CD14-positive monocyte (primary cell): ENCODE results near the gene ERBB4. TPM values are rescaled to one million over a fixed set of nuclear protein-coding genes. Genes with fewer than 3 reads are reported as not detected.

Source experiments
- DNase-seq, 3 donors: peaks; one replicate each; pipeline ENCODE4 v3.0.0-alpha.2; 2011 to 2022
- H2AFZ ChIP-seq: 2 replicates; pipeline ENCODE4 v1.6.0; 2012; ENCODE audit warnings: mild to moderate bottlenecking, low read depth, low read length, inconsistent platforms; ENCODE audit not compliant: insufficient read depth, poor library complexity, severe bottlenecking
- H3K27ac ChIP-seq, 2 donors: 1 replicate in 1 of 2; 2 replicates in 1 of 2; pipeline ENCODE4 v1.5.1; 2012 to 2013; ENCODE audit warnings: low read length in 2 of 2, control low read depth in 1 of 2, inconsistent platforms in 1 of 2, low read depth in 1 of 2, mild to moderate bottlenecking in 1 of 2
- H3K27me3 ChIP-seq, 2 donors: one replicate each; pipeline versions ENCODE4 v1.6.0 to v1.6.1; 2011 to 2013; ENCODE audit warnings: low read length in 2 of 2; ENCODE audit not compliant: control insufficient read depth in 2 of 2, insufficient read depth in 2 of 2
- H3K36me3 ChIP-seq, 2 donors: replicated peaks in 1 of 2; 1 replicate in 1 of 2; 2 replicates in 1 of 2; pipeline versions ENCODE4 v1.5.1 to v1.6.1; 2012 to 2013; ENCODE audit warnings: low read length in 2 of 2, control low read depth in 1 of 2, inconsistent platforms in 1 of 2, mild to moderate bottlenecking in 1 of 2; ENCODE audit not compliant: insufficient read depth in 2 of 2, control insufficient read depth in 1 of 2
- H3K4me1 ChIP-seq, 2 donors: 1 replicate in 1 of 2; 2 replicates in 1 of 2; pipeline versions ENCODE4 v1.5.1 to v1.6.1; 2012 to 2013; ENCODE audit warnings: low read length in 2 of 2, control low read depth in 1 of 2, inconsistent platforms in 1 of 2, mild to moderate bottlenecking in 1 of 2, moderate library complexity in 1 of 2; ENCODE audit not compliant: insufficient read depth in 2 of 2, control insufficient read depth in 1 of 2
- H3K4me2 ChIP-seq: replicated peaks from 2 replicates; pipeline ENCODE3; 2012; ENCODE audit warnings: low read length, moderate library complexity, mild to moderate bottlenecking; ENCODE audit not compliant: poor library complexity, severe bottlenecking; ENCODE audit errors: extremely low read depth
- H3K4me3 ChIP-seq, 3 experiments: fragments of 200-600 bp in 1 of 3; sonication (generic) in 1 of 3; replicated peaks in 1 of 3; 1 replicate in 2 of 3; 2 replicates in 1 of 3; pipeline ENCODE4 v1.5.1; 2011 to 2013; ENCODE audit warnings: low read length in 3 of 3, mild to moderate bottlenecking in 3 of 3, control low read depth in 2 of 3, low read depth in 2 of 3, inconsistent platforms in 1 of 3, moderate library complexity in 1 of 3
- H3K79me2 ChIP-seq: 2 replicates; pipeline ENCODE4 v1.6.0; 2012; ENCODE audit warnings: mild to moderate bottlenecking, control low read depth, inconsistent platforms, low read length, moderate library complexity; ENCODE audit not compliant: insufficient read depth
- H3K9ac ChIP-seq: 2 replicates; pipeline ENCODE4 v1.6.0; 2017; ENCODE audit warnings: low read length, mild to moderate bottlenecking; ENCODE audit not compliant: insufficient read depth, poor library complexity, severe bottlenecking
- H3K9me3 ChIP-seq, 2 donors: replicated peaks in 1 of 2; 1 replicate in 1 of 2; 2 replicates in 1 of 2; pipeline versions ENCODE4 v1.5.1 to v1.6.1; 2012 to 2013; ENCODE audit warnings: low read length in 2 of 2, control low read depth in 1 of 2; ENCODE audit not compliant: control insufficient read depth in 1 of 2, insufficient read depth in 1 of 2
- H4K20me1 ChIP-seq: 2 replicates; pipeline ENCODE4 v1.6.0; 2012; ENCODE audit warnings: mild to moderate bottlenecking, low read length, control low read depth, moderate library complexity; ENCODE audit not compliant: insufficient read depth
- H3K27ac Mint-ChIP-seq, 7 donors: one replicate each; pipeline ENCODE4 v1.8.0; 2020; ENCODE audit warnings: mild to moderate bottlenecking in 7 of 7, mixed read lengths in 7 of 7, moderate library complexity in 6 of 7, inconsistent platforms in 2 of 7
- H3K27me3 Mint-ChIP-seq, 3 donors: one replicate each; pipeline ENCODE4 v1.8.0; 2021 to 2022; ENCODE audit warnings: low read depth in 3 of 3, mild to moderate bottlenecking in 3 of 3, mixed read lengths in 3 of 3, moderate library complexity in 3 of 3, inconsistent platforms in 1 of 3
- H3K36me3 Mint-ChIP-seq, 2 donors: one replicate each; pipeline ENCODE4 v1.8.0; 2020; ENCODE audit warnings: mixed read lengths in 2 of 2, inconsistent platforms in 1 of 2, mild to moderate bottlenecking in 1 of 2
- H3K4me1 Mint-ChIP-seq: one replicate; pipeline ENCODE4 v1.8.0; 2020; ENCODE audit warnings: mild to moderate bottlenecking, mixed read lengths
- H3K4me3 Mint-ChIP-seq, 2 donors: one replicate each; pipeline ENCODE4 v1.8.0; 2020; ENCODE audit warnings: mild to moderate bottlenecking in 2 of 2, mixed read lengths in 2 of 2, moderate library complexity in 1 of 2
- H3K9me3 Mint-ChIP-seq, 7 donors: one replicate each; pipeline ENCODE4 v1.8.0; 2020 to 2022; ENCODE audit warnings: mixed read lengths in 7 of 7, mild to moderate bottlenecking in 6 of 7, moderate library complexity in 6 of 7, inconsistent platforms in 2 of 7
- CTCF ChIP-seq: fragments of 200-600 bp; IDR thresholded peaks from one replicate; pipeline ENCODE4 v1.8.0; 2022; ENCODE audit warnings: antibody characterized with exemption, mild to moderate bottlenecking
- WGBS: methylation state at CpG from one replicate; pipeline ENCODE4 v1.1.5; 2013; ENCODE audit warnings: missing lambda C conversion rate; ENCODE audit not compliant: insufficient coverage; 5-methylcytosine and 5-hydroxymethylcytosine counted together
- intact Hi-C, 2 donors: fragments of 100-400 bp; cut with micrococcal nuclease; formaldehyde crosslinking; loops; one replicate each; pipeline versions ENCODE4 v1.15.0 to v1.15.1; 2023
- polyA plus RNA-seq, 3 donors: library from polyadenylated mRNA; depleted of rRNA in 1 of 3; unstranded in 2 of 3; stranded (reverse) in 1 of 3; fragments of 300-500 nt in 2 of 3; fragments of >200 nt in 1 of 3; fragmentation: Illumina TruSeq in 2 of 3; gene quantifications; 1 replicate in 2 of 3; 2 replicates in 1 of 3; pipeline ENCODE4 v1.2.3, GENCODE V29; 2012 to 2021

Gene ERBB4
- polyA plus RNA-seq, 3 donors: not detected

- Mint-ChIP-seq H3K4me3 (no peak overlapping the region), H3K9me3 (no peaks in the 10 kb centered on the region), H3K36me3 (no peaks in the 10 kb centered on the region), H3K4me1 (no peaks in the 10 kb centered on the region), H3K27me3 (no peaks in the 10 kb centered on the region), H3K27ac (no peak overlapping the region)
- Histone ChIP-seq H3K4me2 (no peak overlapping the region), H3K79me2 (no peaks in the 10 kb centered on the region), H3K4me3 (no peak overlapping the region), H3K27ac (no peak overlapping the region), H3K27me3 (no peaks in the 10 kb centered on the region), H3K36me3 (no peaks in the 10 kb centered on the region), H2AFZ (no peak overlapping the region), H3K9ac (no peak overlapping the region), H3K4me1 (no peaks in the 10 kb centered on the region), H4K20me1 (no peaks in the 10 kb centered on the region), H3K9me3 (no peaks in the 10 kb centered on the region)
- no CpG with 5 or more reads among the region's 3 CpGs for WGBS
- intact Hi-C loops: no loop called here
- TF ChIP-seq CTCF: no peak
- DNase-seq: no peak
Measured at GRCh38 chr2:212271583-212271982, 267.0 kb downstream of the ERBB4 start.

- Mint-ChIP-seq H3K27me3 (no peaks in the 10 kb centered on the region), H3K36me3 (no peaks in the 10 kb centered on the region), H3K4me3 (no peak overlapping the region), H3K27ac (no peak overlapping the region), H3K9me3 (peaks cover 0 to 3% (median 0%) of the 10 kb centered on the region in 7 donors), H3K4me1 (no peaks in the 10 kb centered on the region)
- intact Hi-C loops: no loop called here
- DNase-seq: no peak
- H3K4me1 ChIP-seq: no peaks in the 10 kb centered on the region
- H3K79me2 ChIP-seq: no peaks in the 10 kb centered on the region
- no peak overlapping the region for H3K4me3 ChIP-seq
- no peaks in the 10 kb centered on the region for H3K9me3 ChIP-seq
- no CpG with 5 or more reads among the region's 1 CpG for WGBS
- H3K36me3 ChIP-seq: no peaks in the 10 kb centered on the region
- H3K4me2 ChIP-seq: no peak overlapping the region
- no peaks in the 10 kb centered on the region for H3K27me3 ChIP-seq
- H2AFZ ChIP-seq: no peak overlapping the region
- no peak overlapping the region for H3K9ac ChIP-seq
- no peaks in the 10 kb centered on the region for H4K20me1 ChIP-seq
- TF ChIP-seq CTCF: no peak
- H3K27ac ChIP-seq: no peak overlapping the region
Measured at GRCh38 chr2:212269005-212269404, 269.6 kb downstream of the ERBB4 start.
